Spleen (tissue), 11 donors: Measurements from ENCODE around the gene ARSB. TPM values are rescaled to one million over a fixed set of nuclear protein-coding genes. Genes with fewer than 3 reads are reported as not detected.
"Not testable (repeated sequence)": the region's sequence is repeated elsewhere in the genome, so short reads cannot be mapped to it uniquely, and the experiment has no call there.

ENCODE experiments used
- DNase-seq: peaks from one replicate; pipeline ENCODE4 v3.0.0-alpha.2; 2020
- H3K27ac ChIP-seq, 8 donors: fragments of 200-600 bp; sonication (generic) in 7 of 8; 1 replicate in 4 of 8; 2 replicates in 4 of 8; pipeline versions ENCODE4 v1.5.0 to v1.8.0; 2016 to 2021; ENCODE audit warnings: inconsistent platforms in 4 of 8, mild to moderate bottlenecking in 4 of 8, moderate library complexity in 1 of 8
- H3K27me3 ChIP-seq, 7 donors: fragments of 200-600 bp; sonication (generic) in 6 of 7; replicated peaks in 1 of 7; 1 replicate in 4 of 7; 2 replicates in 3 of 7; pipeline versions ENCODE4 v1.5.0 to v1.8.0; 2016 to 2021; ENCODE audit warnings: inconsistent platforms in 3 of 7, mild to moderate bottlenecking in 1 of 7
- H3K36me3 ChIP-seq, 6 donors: fragments of 200-600 bp; sonication (generic) in 5 of 6; 1 replicate in 4 of 6; 2 replicates in 2 of 6; pipeline versions ENCODE4 v1.5.0 to v1.8.0; 2016 to 2021; ENCODE audit warnings: inconsistent platforms in 2 of 6
- H3K4me1 ChIP-seq, 6 donors: fragments of 200-600 bp; sonication (generic) in 5 of 6; 1 replicate in 3 of 6; 2 replicates in 3 of 6; pipeline versions ENCODE4 v1.5.0 to v1.8.0; 2016 to 2021; ENCODE audit warnings: inconsistent platforms in 3 of 6
- H3K4me3 ChIP-seq, 8 donors: fragments of 200-600 bp; sonication (generic) in 7 of 8; 1 replicate in 4 of 8; 2 replicates in 4 of 8; pipeline versions ENCODE4 v1.5.0 to v1.8.0; 2016 to 2021; ENCODE audit warnings: inconsistent platforms in 4 of 8, mild to moderate bottlenecking in 4 of 8, moderate library complexity in 2 of 8
- H3K9me3 ChIP-seq, 8 donors: fragments of 200-600 bp; sonication (generic) in 7 of 8; 1 replicate in 4 of 8; 2 replicates in 4 of 8; pipeline versions ENCODE4 v1.5.0 to v1.8.0; 2016 to 2021; ENCODE audit warnings: inconsistent platforms in 4 of 8
- CTCF ChIP-seq, 11 experiments: fragments of 200-600 bp in 7 of 11; fragments of 450-650 bp in 4 of 11; sonication (generic) in 4 of 11; IDR thresholded peaks in 8 of 11; conservative IDR thresholded peaks in 3 of 11; 1 replicate in 7 of 11; 2 replicates in 4 of 11; pipeline versions ENCODE4 v1.4.0 to v1.8.0; 2016 to 2021; ENCODE audit warnings: antibody characterized with exemption in 11 of 11, inconsistent platforms in 4 of 11, mild to moderate bottlenecking in 1 of 11
- POLR2A ChIP-seq, 3 donors: fragments of 450-650 bp; IDR thresholded peaks; one replicate each; pipeline ENCODE4 v1.5.1; 2017; ENCODE audit warnings: antibody characterized with exemption in 3 of 3, mild to moderate bottlenecking in 1 of 3
- POLR2AphosphoS5 ChIP-seq, 3 donors: sonication (generic); formaldehyde crosslinking; IDR thresholded peaks; one replicate each; pipeline ENCODE4 v1.5.1; 2017; ENCODE audit warnings: antibody characterized with exemption in 3 of 3
- WGBS, 5 donors: extraction: QIAGEN DNeasy Blood & Tissue Kit in 3 of 5; methylation state at CpG; one replicate each; pipeline versions ENCODE4 v1.1.5 to v1.1.7; 2013 to 2018; 5-methylcytosine and 5-hydroxymethylcytosine counted together
- intact Hi-C: fragments of 100-400 bp; cut with DNase I; formaldehyde crosslinking; loops from one replicate; pipeline ENCODE4 v1.15.0; 2023; ENCODE audit warnings: low total_unique reads
- polyA plus RNA-seq, 3 donors: library from polyadenylated mRNA; stranded (reverse); fragments of 200-250 nt; gene quantifications; one replicate each; pipeline ENCODE4 v1.2.1, GENCODE V29; 2013
- total RNA-seq, 7 donors: library from RNA; depleted of rRNA in 3 of 7; stranded (reverse); fragments of >200 nt in 3 of 7; fragmentation: NEBNext Ultra II Directional in 4 of 7; extraction: Animal tissue kit (Norgen Biotek cat#: 25700) in 4 of 7; gene quantifications; one replicate each; pipeline versions ENCODE4 v1.1.0 to v1.2.1, GENCODE V29; 2016 to 2021
- donor health status: healthy with polysubstance abuse.
- donor health status: DM: no; HTN: no; CAD: no; lungs with moderate emphysema.
- donor health status: DM: no; HTN: no; CAD: no.
- donor health status: Bipolar disorder and iron deficiency.
- donor health status: healthy.
- donor health status: DM: no; HTN: no; CAD: no.
- donor health status: DM: yes; HTN: yes; CAD: no.

Gene ARSB
- total and polyA plus RNA-seq, 10 donors, result 1.1 to 18.5 (median 11.1) TPM

- Histone ChIP-seq H3K4me1 (peaks cover 0 to 2% (median 0%) of the 10 kb centered on the region in 6 donors), H3K4me3 (no peak overlapping the region)
- intact Hi-C loops, result no loop called here
Observed at GRCh38 chr5:78738104-78738503, 247.0 kb downstream of the ARSB start.

DNA sequence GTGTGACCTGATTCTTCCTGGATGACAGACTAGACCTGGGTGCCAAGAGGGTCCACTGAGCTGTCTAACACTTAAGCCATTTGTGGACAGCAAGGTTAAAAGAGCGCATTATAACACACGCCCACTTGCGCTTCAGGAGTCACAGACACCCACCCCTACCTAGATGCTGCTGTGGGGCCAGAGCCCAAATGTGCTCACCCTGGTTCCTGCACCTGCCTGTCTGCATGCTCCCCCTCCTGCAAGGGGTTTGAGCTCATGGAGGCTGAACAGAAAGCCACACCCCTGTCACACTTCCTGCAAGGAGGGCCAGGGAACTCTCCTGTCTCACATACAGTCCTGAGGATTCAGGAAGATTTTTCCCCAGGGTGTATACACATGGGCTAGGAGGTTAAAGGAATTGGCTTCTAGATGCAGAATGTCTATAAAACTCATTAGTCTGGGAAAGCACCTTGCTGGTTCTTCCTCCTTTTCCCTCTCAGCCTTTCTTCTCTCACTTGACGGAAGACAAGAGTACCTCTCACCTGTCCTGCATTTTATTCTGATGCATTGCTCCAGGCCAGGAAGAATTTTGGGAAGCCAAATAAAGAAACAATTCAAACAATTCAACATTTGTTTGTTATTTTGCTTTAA is 249.2 kb downstream of the ARSB start:
- intact Hi-C loops, result no loop called here
- Histone ChIP-seq H3K27me3 (no peaks in the 10 kb centered on the region), H3K9me3 (peaks cover 0 to 12% (median 0%) of the 10 kb centered on the region in 8 donors), H3K4me1 (peaks cover 0 to 5% (median 0%) of the 10 kb centered on the region in 6 donors), H3K4me3 (no peak overlapping the region), H3K27ac (no peak overlapping the region), H3K36me3 (no peaks in the 10 kb centered on the region)
- DNase-seq, result no peak
- WGBS, 5 donors, result 74 to 86% (median 77%) methylated on average over 4 of the region's 4 CpGs
- no peak for TF ChIP-seq POLR2A (IDR thresholded peaks at IDR 0.05)
- TF ChIP-seq CTCF (IDR thresholded peaks at IDR 0.05 in 8 of 11, conservative IDR thresholded peaks at IDR 0.05 in 3 of 11), result no peak
- TF ChIP-seq POLR2AphosphoS5 (IDR thresholded peaks at IDR 0.05), result no peak

More at GRCh38 chr5:78738104-78738503, 247.0 kb downstream of the ARSB start:
- no peak for TF ChIP-seq CTCF (IDR thresholded peaks at IDR 0.05 in 8 of 11, conservative IDR thresholded peaks at IDR 0.05 in 3 of 11)
- no peak for TF ChIP-seq POLR2AphosphoS5 (IDR thresholded peaks at IDR 0.05)
- no peak for TF ChIP-seq POLR2A (IDR thresholded peaks at IDR 0.05)
- DNase-seq, result no peak
- WGBS, 5 donors, result 94 to 99% (median 96%) methylated on average over 3 of the region's 3 CpGs
- Histone ChIP-seq H3K27me3 (no peaks in the 10 kb centered on the region), H3K27ac (no peak overlapping the region), H3K9me3 (peaks cover 0 to 12% (median 0%) of the 10 kb centered on the region in 8 donors), H3K36me3 (no peaks in the 10 kb centered on the region)

DNA sequence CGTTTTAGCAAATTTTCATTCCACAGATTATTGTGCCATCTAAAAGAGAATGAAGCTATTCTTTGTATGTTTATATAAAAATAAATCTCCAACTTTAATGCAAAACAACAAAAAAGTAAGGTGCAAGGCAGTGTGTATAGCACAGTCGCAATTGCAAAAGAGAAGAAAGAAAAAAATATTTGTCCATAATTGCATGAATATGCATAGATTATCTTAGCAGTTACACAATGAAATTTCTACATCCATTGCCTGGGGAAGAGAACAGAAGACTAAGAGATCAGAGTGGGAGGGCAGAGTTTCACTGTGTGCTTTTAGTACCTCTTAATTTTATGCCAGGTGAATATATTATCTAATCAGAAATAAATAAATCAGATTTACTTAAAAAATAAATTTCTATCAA is 250.2 kb downstream of the ARSB start:
- 89 to 96% (median 93%) methylated on average over 2 of the region's 2 CpGs for WGBS, 5 donors
- H3K27ac ChIP-seq, result no peak overlapping the region
- peaks cover 0 to 12% (median 0%) of the 10 kb centered on the region in 8 donors for H3K9me3 ChIP-seq
- DNase-seq, result no peak
- no peaks in the 10 kb centered on the region for H3K27me3 ChIP-seq
- no peaks in the 10 kb centered on the region for H3K36me3 ChIP-seq
- intact Hi-C loops, result no loop called here
- no peak overlapping the region for H3K4me3 ChIP-seq
- TF ChIP-seq POLR2A (IDR thresholded peaks at IDR 0.05) (no peak), POLR2AphosphoS5 (IDR thresholded peaks at IDR 0.05) (no peak), CTCF (IDR thresholded peaks at IDR 0.05 in 8 of 11, conservative IDR thresholded peaks at IDR 0.05 in 3 of 11) (no peak)
- peaks cover 0 to 5% (median 0%) of the 10 kb centered on the region in 6 donors for H3K4me1 ChIP-seq

GRCh38 chr5:78734094-78734845 is 250.8 kb downstream of the ARSB start:
- Histone ChIP-seq H3K27ac (no peak overlapping the region), H3K4me1 (peaks cover 0 to 5% (median 0%) of the 10 kb centered on the region in 6 donors), H3K36me3 (no peaks in the 10 kb centered on the region), H3K4me3 (no peak overlapping the region), H3K9me3 (peaks cover 0 to 12% (median 0%) of the 10 kb centered on the region in 8 donors), H3K27me3 (no peaks in the 10 kb centered on the region)
- 72 to 84% (median 81%) methylated on average over 4 of the region's 4 CpGs for WGBS, 5 donors
- intact Hi-C loops, result no loop called here
- no peak for DNase-seq
- no peak for TF ChIP-seq CTCF (IDR thresholded peaks at IDR 0.05 in 8 of 11, conservative IDR thresholded peaks at IDR 0.05 in 3 of 11)
- TF ChIP-seq POLR2AphosphoS5 (IDR thresholded peaks at IDR 0.05), result no peak
- no peak for TF ChIP-seq POLR2A (IDR thresholded peaks at IDR 0.05)

DNA sequence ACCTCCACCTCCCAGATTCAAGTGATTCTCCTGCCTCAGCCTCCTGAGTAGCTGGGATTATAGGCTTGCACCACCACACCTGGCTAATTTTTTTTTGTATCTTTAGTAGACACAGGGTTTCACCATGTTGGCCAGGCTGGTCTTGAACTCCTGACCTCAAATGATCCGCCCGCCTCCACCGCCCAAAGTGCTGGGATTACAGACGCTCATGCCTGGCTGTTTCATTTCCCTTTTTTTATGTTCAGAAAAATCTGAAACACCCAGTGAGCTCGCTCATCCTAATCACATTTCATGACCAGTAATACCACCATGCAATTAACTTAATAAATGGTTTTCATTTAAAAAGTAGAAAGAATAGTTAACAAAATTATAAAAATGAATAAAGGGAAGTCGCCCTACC is 252.4 kb downstream of the ARSB start:
- H3K4me3 ChIP-seq, H3K27ac ChIP-seq, H3K36me3 ChIP-seq, intact Hi-C loops, H3K27me3 ChIP-seq, DNase-seq: not testable (repeated sequence)
- Histone ChIP-seq H3K9me3 (peaks cover 0 to 12% (median 0%) of the 10 kb centered on the region in 8 donors), H3K4me1 (peaks cover 0 to 15% (median 0%) of the 10 kb centered on the region in 6 donors)
- WGBS, 5 donors, result 63 to 86% (median 74%) methylated on average over 6 of the region's 6 CpGs
